ENCODE data around the gene UGT1A1. TPM values are rescaled to one million over a fixed set of nuclear protein-coding genes. Genes with fewer than 3 reads are reported as not detected.

The UGT1A1 gene
- total RNA-seq, 4 donors from 2014 or later, result 0.24 to 1.5 (median 0.72) TPM; not detected in 1

- Histone ChIP-seq H3K4me1 (no peaks in the 10 kb centered on the region), H3K27ac (no peak overlapping the region), H3K36me3 (no peaks in the 10 kb centered on the region), H3K9me3 (no peaks in the 10 kb centered on the region), H3K4me3 (no peak overlapping the region), H3K27me3 (no peaks in the 10 kb centered on the region)
- peak; percentile 24 to 38 for DNase-seq (ENCODE audit: low spot score in 2 of 2)
- WGBS, result 80% methylated on average over 4 of the region's 4 CpGs
- no peak for TF ChIP-seq POLR2AphosphoS5 (IDR thresholded peaks at IDR 0.05)
- TF ChIP-seq EP300 (IDR thresholded peaks at IDR 0.05), result no peak
- TF ChIP-seq CTCF (IDR thresholded peaks at IDR 0.05), result no peak
- no peak for TF ChIP-seq POLR2A (IDR thresholded peaks at IDR 0.05)
These were observed 56.7 kb downstream of the UGT1A1 start for GRCh38 chr2:233816771-233817170.

- Histone ChIP-seq H3K27ac (no peak overlapping the region), H3K9me3 (no peaks in the 10 kb centered on the region), H3K4me3 (no peak overlapping the region), H3K36me3 (no peaks in the 10 kb centered on the region), H3K4me1 (no peaks in the 10 kb centered on the region), H3K27me3 (no peaks in the 10 kb centered on the region)
- peak; percentile 42 to 56 for DNase-seq (ENCODE audit: low spot score in 2 of 2)
- 100% methylated on average over 3 of the region's 3 CpGs for WGBS
- TF ChIP-seq POLR2AphosphoS5 (IDR thresholded peaks at IDR 0.05) (no peak), EP300 (IDR thresholded peaks at IDR 0.05) (no peak), CTCF (IDR thresholded peaks at IDR 0.05) (no peak), POLR2A (IDR thresholded peaks at IDR 0.05) (no peak)
These were observed 57.4 kb downstream of the UGT1A1 start for GRCh38 chr2:233817361-233817911.

DNA sequence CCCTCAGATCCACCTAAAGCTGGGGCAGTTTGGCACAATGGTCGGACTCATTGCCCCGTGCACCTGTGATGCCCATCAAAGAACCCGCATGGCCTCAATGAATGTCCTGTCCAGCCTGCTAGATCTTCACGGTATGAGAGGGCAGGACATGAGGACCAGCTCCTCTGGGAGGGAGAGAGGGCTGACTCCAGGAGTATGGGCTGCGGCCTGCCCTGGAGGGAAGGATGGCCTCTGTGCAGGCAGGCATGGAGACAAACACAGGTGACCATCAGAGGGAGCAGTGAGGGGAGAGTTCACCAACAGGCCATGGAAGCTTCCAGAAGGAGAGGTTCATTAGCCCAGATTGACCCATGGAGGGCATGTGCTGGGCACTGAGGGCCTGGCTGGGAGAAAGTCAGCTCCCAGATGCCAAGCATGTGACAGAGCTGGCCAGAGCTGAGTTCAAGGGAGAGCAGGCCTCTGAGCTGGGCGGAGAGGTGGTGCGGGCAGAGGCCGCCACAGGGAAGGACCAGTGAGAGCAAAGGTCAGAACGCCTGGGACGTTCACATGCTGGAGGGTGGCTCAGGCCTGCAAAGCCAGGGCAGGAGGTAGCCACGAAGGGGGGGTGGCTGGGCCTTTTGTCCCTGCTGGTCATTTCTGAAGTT, 58.0 kb downstream of the UGT1A1 start:
- 97% methylated on average over 9 of the region's 11 CpGs for WGBS
- Histone ChIP-seq H3K27ac (no peak overlapping the region), H3K4me1 (no peaks in the 10 kb centered on the region), H3K4me3 (no peak overlapping the region), H3K9me3 (no peaks in the 10 kb centered on the region), H3K36me3 (no peaks in the 10 kb centered on the region), H3K27me3 (no peaks in the 10 kb centered on the region)
- DNase-seq (ENCODE audit: low spot score in 2 of 2), result peak; percentile 35 to 72
- no peak for TF ChIP-seq EP300 (IDR thresholded peaks at IDR 0.05)
- TF ChIP-seq POLR2A (IDR thresholded peaks at IDR 0.05), result no peak
- TF ChIP-seq POLR2AphosphoS5 (IDR thresholded peaks at IDR 0.05), result no peak
- TF ChIP-seq CTCF (IDR thresholded peaks at IDR 0.05), result no peak

GRCh38 chr2:233818639-233819621, 58.9 kb downstream of the UGT1A1 start:
- Histone ChIP-seq H3K4me3 (no peak overlapping the region), H3K4me1 (no peaks in the 10 kb centered on the region), H3K36me3 (no peaks in the 10 kb centered on the region), H3K27ac (no peak overlapping the region), H3K9me3 (no peaks in the 10 kb centered on the region), H3K27me3 (no peaks in the 10 kb centered on the region)
- DNase-seq (ENCODE audit: low spot score in 2 of 2), result peak; percentile 47 to 61
- 83% methylated on average over 15 of the region's 17 CpGs for WGBS
- no peak for TF ChIP-seq EP300 (IDR thresholded peaks at IDR 0.05)
- no peak for TF ChIP-seq POLR2A (IDR thresholded peaks at IDR 0.05)
- TF ChIP-seq POLR2AphosphoS5 (IDR thresholded peaks at IDR 0.05), result no peak
- TF ChIP-seq CTCF (IDR thresholded peaks at IDR 0.05), result no peak
